Measurements from ENCODE around the gene PPP1R9B.

The PPP1R9B gene

GRCh38 chr17:50198026-50198669, 47.7 kb upstream of the PPP1R9B start:
- H3K9me3 ChIP-seq (replicated peaks in 1 of 2; ENCODE audit: control insufficient read depth in 2 of 2, insufficient read depth in 1 of 2, low read depth in 1 of 2, low read length in 2 of 2): no peaks in the 10 kb centered on the region
- no peak overlapping the region for H2BK5ac ChIP-seq (ENCODE audit: low read length)
- no peak for DNase-seq (ENCODE audit: low spot score)
- no peak overlapping the region for H3K18ac ChIP-seq (ENCODE audit: low read length)
- H3K27me3 ChIP-seq (ENCODE audit: control insufficient read depth in 3 of 3, insufficient read depth in 3 of 3, low read depth in 1 of 3, low read length in 3 of 3): peaks cover 5 to 70% (median 29%) of the 10 kb centered on the region in 3 experiments
- H2BK120ac ChIP-seq (ENCODE audit: low read depth, low read length): no peak overlapping the region
- no peak overlapping the region for H4K91ac ChIP-seq (ENCODE audit: low read depth, low read length, poor library complexity)
- H3K4me1 ChIP-seq (ENCODE audit: control insufficient read depth in 2 of 2, insufficient read depth in 1 of 2, low read depth in 1 of 2, low read length in 2 of 2): peaks cover 3 to 5% of the 10 kb centered on the region in 2 donors
- no peak overlapping the region for H2AK5ac ChIP-seq (ENCODE audit: low read depth, low read length)
- no peak overlapping the region for H3K14ac ChIP-seq (ENCODE audit: low read length)
- peaks cover 0 to 6% of the 10 kb centered on the region in 2 donors for H3K36me3 ChIP-seq (replicated peaks in 1 of 2; ENCODE audit: control insufficient read depth in 2 of 2, insufficient read depth in 2 of 2, low read length in 2 of 2)
- H2AFZ ChIP-seq (ENCODE audit: low read length): no peak overlapping the region
- H3K23ac ChIP-seq (ENCODE audit: low read depth, low read length, poor library complexity): no peak overlapping the region
- H2BK12ac ChIP-seq (ENCODE audit: low read length): no peak overlapping the region
- H3K4me2 ChIP-seq (ENCODE audit: insufficient read depth, low read length, poor library complexity, severe bottlenecking): no peak overlapping the region
- no CpG with 5 or more reads among the region's 7 CpGs for WGBS, 2 donors (ENCODE audit: extremely low coverage in 2 of 2, insufficient read length in 2 of 2, insufficient replicate concordance in 1 of 2)
- H3K9ac ChIP-seq (ENCODE audit: low read depth, low read length, poor library complexity): no peak overlapping the region
- H4K8ac ChIP-seq (ENCODE audit: low read depth, low read length): no peak overlapping the region
- H3K4me3 ChIP-seq (ENCODE audit: low read length in 2 of 2): no peak overlapping the region
- H3K27ac ChIP-seq (replicated peaks; ENCODE audit: low read length): no peak overlapping the region
- H2BK15ac ChIP-seq (ENCODE audit: low read length): no peak overlapping the region
- H3K4ac ChIP-seq (ENCODE audit: low read length): no peak overlapping the region
- H3K79me1 ChIP-seq (ENCODE audit: low read depth, low read length): no peaks in the 10 kb centered on the region

GRCh38 chr17:50196826-50197225, 46.3 kb upstream of the PPP1R9B start:
- no peak overlapping the region for H3K23ac ChIP-seq (ENCODE audit: low read depth, low read length, poor library complexity)
- H3K4me3 ChIP-seq (ENCODE audit: low read length in 2 of 2): no peak overlapping the region
- H3K27me3 ChIP-seq (ENCODE audit: control insufficient read depth in 3 of 3, insufficient read depth in 3 of 3, low read depth in 1 of 3, low read length in 3 of 3): peaks cover 5 to 57% (median 18%) of the 10 kb centered on the region in 3 experiments
- no peaks in the 10 kb centered on the region for H3K9me3 ChIP-seq (replicated peaks in 1 of 2; ENCODE audit: control insufficient read depth in 2 of 2, insufficient read depth in 1 of 2, low read depth in 1 of 2, low read length in 2 of 2)
- H2BK5ac ChIP-seq (ENCODE audit: low read length): peak overlapping the region; percentile 66
- no peak overlapping the region for H3K4me2 ChIP-seq (ENCODE audit: insufficient read depth, low read length, poor library complexity, severe bottlenecking)
- H2AK5ac ChIP-seq (ENCODE audit: low read depth, low read length): no peak overlapping the region
- peaks cover 0 to 6% of the 10 kb centered on the region in 2 donors for H3K36me3 ChIP-seq (replicated peaks in 1 of 2; ENCODE audit: control insufficient read depth in 2 of 2, insufficient read depth in 2 of 2, low read length in 2 of 2)
- H2BK15ac ChIP-seq (ENCODE audit: low read length): no peak overlapping the region
- H3K14ac ChIP-seq (ENCODE audit: low read length): no peak overlapping the region
- no peak overlapping the region for H3K27ac ChIP-seq (replicated peaks; ENCODE audit: low read length)
- no peak overlapping the region for H3K4ac ChIP-seq (ENCODE audit: low read length)
- H4K91ac ChIP-seq (ENCODE audit: low read depth, low read length, poor library complexity): no peak overlapping the region
- no CpG with 5 or more reads among the region's 6 CpGs for WGBS, 2 donors (ENCODE audit: extremely low coverage in 2 of 2, insufficient read length in 2 of 2, insufficient replicate concordance in 1 of 2)
- no peak overlapping the region for H3K9ac ChIP-seq (ENCODE audit: low read depth, low read length, poor library complexity)
- H3K79me1 ChIP-seq (ENCODE audit: low read depth, low read length): peaks cover 1% of the 10 kb centered on the region
- no peak overlapping the region for H2BK12ac ChIP-seq (ENCODE audit: low read length)
- DNase-seq (ENCODE audit: low spot score): no peak
- no peak overlapping the region for H2BK120ac ChIP-seq (ENCODE audit: low read depth, low read length)
- H2AFZ ChIP-seq (ENCODE audit: low read length): no peak overlapping the region
- H4K8ac ChIP-seq (ENCODE audit: low read depth, low read length): no peak overlapping the region
- H3K4me1 ChIP-seq (ENCODE audit: control insufficient read depth in 2 of 2, insufficient read depth in 1 of 2, low read depth in 1 of 2, low read length in 2 of 2): peaks cover 3 to 5% of the 10 kb centered on the region in 2 donors
- H3K18ac ChIP-seq (ENCODE audit: low read length): peak overlapping the region; percentile 44

DNA sequence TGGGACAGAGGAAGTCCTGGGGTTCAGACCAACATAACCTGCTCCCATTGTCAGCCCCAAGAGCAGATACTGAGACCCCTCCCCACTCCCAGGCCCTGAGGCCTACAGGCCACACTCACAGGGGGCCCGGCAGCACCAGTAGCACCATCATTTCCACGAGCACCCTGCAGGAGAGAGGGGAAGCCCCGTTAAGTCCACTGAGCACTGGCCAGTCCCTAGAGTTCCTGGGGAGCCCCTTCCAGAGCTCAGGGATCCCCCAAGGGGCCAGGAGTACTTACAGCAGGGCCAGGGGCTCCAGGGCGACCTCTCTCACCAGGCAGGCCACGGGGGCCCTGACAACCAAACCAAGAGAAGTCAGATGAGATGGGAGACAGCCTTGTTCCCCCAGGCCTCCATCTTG, 45.6 kb upstream of the PPP1R9B start:
- DNase-seq (ENCODE audit: low spot score): no peak
- Histone ChIP-seq H3K36me3 (replicated peaks in 1 of 2; ENCODE audit: control insufficient read depth in 2 of 2, insufficient read depth in 2 of 2, low read length in 2 of 2) (peaks cover 0 to 6% of the 10 kb centered on the region in 2 donors), H2BK12ac (ENCODE audit: low read length) (no peak overlapping the region), H3K4ac (ENCODE audit: low read length) (no peak overlapping the region), H3K23ac (ENCODE audit: low read depth, low read length, poor library complexity) (no peak overlapping the region), H2AK5ac (ENCODE audit: low read depth, low read length) (peak overlapping the region; percentile 46), H3K4me3 (ENCODE audit: low read length in 2 of 2) (no peak overlapping the region), H3K79me1 (ENCODE audit: low read depth, low read length) (peaks cover 1% of the 10 kb centered on the region), H3K27ac (replicated peaks; ENCODE audit: low read length) (no peak overlapping the region), H3K18ac (ENCODE audit: low read length) (peak overlapping the region; percentile 48), H4K91ac (ENCODE audit: low read depth, low read length, poor library complexity) (no peak overlapping the region), H3K27me3 (ENCODE audit: control insufficient read depth in 3 of 3, insufficient read depth in 3 of 3, low read depth in 1 of 3, low read length in 3 of 3) (peaks cover 2 to 49% (median 10%) of the 10 kb centered on the region in 3 experiments), H2BK5ac (ENCODE audit: low read length) (peak overlapping the region; percentile 66), H3K9me3 (replicated peaks in 1 of 2; ENCODE audit: control insufficient read depth in 2 of 2, insufficient read depth in 1 of 2, low read depth in 1 of 2, low read length in 2 of 2) (no peaks in the 10 kb centered on the region), H3K4me2 (ENCODE audit: insufficient read depth, low read length, poor library complexity, severe bottlenecking) (no peak overlapping the region), H3K9ac (ENCODE audit: low read depth, low read length, poor library complexity) (no peak overlapping the region), H4K8ac (ENCODE audit: low read depth, low read length) (no peak overlapping the region), H2AFZ (ENCODE audit: low read length) (no peak overlapping the region), H3K4me1 (ENCODE audit: control insufficient read depth in 2 of 2, insufficient read depth in 1 of 2, low read depth in 1 of 2, low read length in 2 of 2) (peaks cover 3 to 5% of the 10 kb centered on the region in 2 donors), H2BK120ac (ENCODE audit: low read depth, low read length) (no peak overlapping the region), H3K14ac (ENCODE audit: low read length) (no peak overlapping the region), H2BK15ac (ENCODE audit: low read length) (no peak overlapping the region)
- WGBS, 2 donors (ENCODE audit: extremely low coverage in 2 of 2, insufficient read length in 2 of 2, insufficient replicate concordance in 1 of 2): no CpG with 5 or more reads among the region's 5 CpGs

DNA sequence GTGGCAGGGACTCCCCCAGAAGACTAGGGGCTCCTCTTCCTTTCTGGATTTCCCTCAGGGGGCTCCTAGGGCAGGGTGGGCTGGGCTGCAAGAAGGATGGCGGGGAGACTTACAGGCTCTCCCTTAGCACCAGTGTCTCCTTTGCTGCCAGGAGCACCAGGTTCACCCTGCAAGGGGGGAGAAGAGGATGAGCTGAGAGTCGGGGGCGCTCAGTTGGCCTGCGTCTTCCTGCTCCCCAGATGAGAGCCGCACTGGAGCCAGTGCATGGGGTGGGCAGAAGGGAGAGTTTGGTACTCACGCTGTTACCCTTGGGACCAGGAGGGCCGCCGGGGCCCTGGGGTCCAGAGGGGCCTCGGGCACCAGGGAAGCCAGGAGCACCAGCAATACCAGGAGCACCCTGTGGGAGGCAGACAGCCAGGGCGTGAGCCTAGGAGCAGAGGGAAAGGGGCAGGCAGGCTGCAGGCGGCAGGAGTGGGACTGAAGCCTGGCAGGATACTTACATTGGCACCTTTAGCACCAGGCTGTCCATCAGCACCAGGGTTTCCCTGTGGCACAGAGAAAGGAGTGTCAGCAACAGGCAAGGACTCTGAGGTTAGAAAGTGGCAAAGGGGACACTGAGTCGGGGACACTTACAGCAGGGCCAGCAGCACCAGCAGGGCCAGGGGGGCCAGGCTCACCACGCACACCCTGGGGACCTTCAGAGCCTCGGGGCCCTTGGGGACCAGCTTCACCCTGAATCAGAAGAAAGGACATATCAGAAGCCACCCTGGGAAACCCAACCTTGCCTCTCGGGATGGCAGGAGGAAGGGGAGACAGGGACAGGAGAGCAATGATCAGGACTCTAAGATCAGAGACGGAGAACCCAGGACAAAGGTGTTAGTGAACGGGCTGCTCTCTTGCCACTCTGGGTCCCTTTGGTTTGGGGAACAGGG, 44.7 kb upstream of the PPP1R9B start:
- DNase-seq (ENCODE audit: low spot score): no peak
- Histone ChIP-seq H3K23ac (ENCODE audit: low read depth, low read length, poor library complexity) (no peak overlapping the region), H3K4me2 (ENCODE audit: insufficient read depth, low read length, poor library complexity, severe bottlenecking) (no peak overlapping the region), H2BK15ac (ENCODE audit: low read length) (peak overlapping the region; percentile 4), H3K4ac (ENCODE audit: low read length) (no peak overlapping the region), H4K91ac (ENCODE audit: low read depth, low read length, poor library complexity) (no peak overlapping the region), H3K14ac (ENCODE audit: low read length) (peak overlapping the region; percentile 21), H2BK5ac (ENCODE audit: low read length) (peak overlapping the region; percentile 42), H2AK5ac (ENCODE audit: low read depth, low read length) (peak overlapping the region; percentile 46), H4K8ac (ENCODE audit: low read depth, low read length) (no peak overlapping the region), H3K79me1 (ENCODE audit: low read depth, low read length) (peaks cover 1% of the 10 kb centered on the region), H2AFZ (ENCODE audit: low read length) (no peak overlapping the region), H3K27ac (replicated peaks; ENCODE audit: low read length) (no peak overlapping the region), H3K27me3 (ENCODE audit: control insufficient read depth in 3 of 3, insufficient read depth in 3 of 3, low read depth in 1 of 3, low read length in 3 of 3) (peaks cover 0 to 50% (median 7%) of the 10 kb centered on the region in 3 experiments), H3K18ac (ENCODE audit: low read length) (peak overlapping the region; percentile 17), H3K9me3 (replicated peaks in 1 of 2; ENCODE audit: control insufficient read depth in 2 of 2, insufficient read depth in 1 of 2, low read depth in 1 of 2, low read length in 2 of 2) (no peaks in the 10 kb centered on the region), H3K9ac (ENCODE audit: low read depth, low read length, poor library complexity) (no peak overlapping the region), H3K36me3 (replicated peaks in 1 of 2; ENCODE audit: control insufficient read depth in 2 of 2, insufficient read depth in 2 of 2, low read length in 2 of 2) (peaks cover 0 to 9% of the 10 kb centered on the region in 2 donors), H2BK12ac (ENCODE audit: low read length) (no peak overlapping the region), H3K4me1 (ENCODE audit: control insufficient read depth in 2 of 2, insufficient read depth in 1 of 2, low read depth in 1 of 2, low read length in 2 of 2) (peaks cover 3 to 5% of the 10 kb centered on the region in 2 donors), H3K4me3 (ENCODE audit: low read length in 2 of 2) (no peak overlapping the region), H2BK120ac (ENCODE audit: low read depth, low read length) (no peak overlapping the region)
- WGBS, 2 donors (ENCODE audit: extremely low coverage in 2 of 2, insufficient read length in 2 of 2, insufficient replicate concordance in 1 of 2): no CpG with 5 or more reads among the region's 17 CpGs

All from neuronal stem cell (in vitro differentiated cells).